ENCODE data around the gene GASK1A. TPM values are rescaled to one million over a fixed set of nuclear protein-coding genes. Genes with fewer than 3 reads are reported as not detected.

Gene GASK1A
- total and polyA plus RNA-seq, 2 donors (not counting 3 experiments of a cell fraction or from before 2014, with no cell fraction given): 0.04 TPM; not detected in 1

DNA sequence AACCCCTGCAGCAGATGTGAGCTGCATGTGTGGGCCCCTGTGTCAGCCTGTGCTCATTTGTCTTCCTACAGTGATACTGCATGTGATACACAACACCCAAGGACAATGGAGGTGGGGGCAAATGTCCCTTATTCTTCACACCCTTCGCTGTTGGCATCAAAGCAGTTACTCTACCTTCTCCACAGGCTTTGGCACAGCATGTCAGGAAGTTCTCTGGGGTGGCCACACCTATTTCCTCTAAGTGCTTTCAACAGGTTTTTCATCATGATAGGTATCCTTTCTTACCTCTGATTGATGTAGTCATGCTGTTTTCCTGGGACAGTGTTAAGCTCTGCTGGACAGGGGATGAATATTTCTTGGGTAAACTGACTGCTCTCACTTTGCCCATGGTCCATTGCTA is 43.6 kb upstream of the GASK1A start:
- H3K9me3 ChIP-seq (replicated peaks; ENCODE audit: control insufficient read depth, insufficient read depth, low read length): no peaks in the 10 kb centered on the region
- H3K4me2 ChIP-seq (ENCODE audit: insufficient read depth, low read length): no peak overlapping the region
- no peaks in the 10 kb centered on the region for H3K4me1 ChIP-seq (ENCODE audit: control insufficient read depth, extremely low read depth, insufficient read depth, low read length)
- FAIRE-seq (no peak), DNase-seq (ENCODE audit: low read depth, low spot score) (no peak)
- POLR2A ChIA-PET: no interaction called here
- H3K4me3 ChIP-seq (replicated peaks in 1 of 3; ENCODE audit: insufficient read depth in 1 of 3, low read depth in 1 of 3, low read length in 3 of 3): no peak overlapping the region
- intact Hi-C loops (cut with micrococcal nuclease): no loop called here
- no peaks in the 10 kb centered on the region for H3K79me2 ChIP-seq (ENCODE audit: control insufficient read depth, insufficient read depth, low read length)
- BruUV-seq (replicated peaks): no TSS peak
- H3K9ac ChIP-seq (replicated peaks; ENCODE audit: extremely low read depth, insufficient read depth, low read length): no peak overlapping the region
- H2AFZ ChIP-seq (ENCODE audit: low read depth, low read length): no peak overlapping the region
- CTCF ChIA-PET: no interaction called here
- H3K27me3 ChIP-seq (ENCODE audit: control insufficient read depth in 2 of 2, insufficient read depth in 2 of 2, low read length in 2 of 2): peaks cover 2 to 7% of the 10 kb centered on the region in 2 experiments
- no peaks in the 10 kb centered on the region for H4K20me1 ChIP-seq (replicated peaks; ENCODE audit: control insufficient read depth, extremely low read depth, insufficient read depth, low read length)
- H3K27ac ChIP-seq (ENCODE audit: insufficient read depth, low read depth, low read length): no peak overlapping the region
- no peaks in the 10 kb centered on the region for H3K9me1 ChIP-seq (replicated peaks; ENCODE audit: control insufficient read depth, extremely low read depth, insufficient read depth, low read length)
- dilution Hi-C loops (cut with MboI; ENCODE audit: extremely low pct_ligation_motif_present, low sequenced_read_pairs): no loop called here
- TF ChIP-seq FOS (IDR thresholded peaks at IDR 0.05; ENCODE audit: borderline replicate concordance, insufficient read depth, low read length) (no peak), POLR2AphosphoS5 (IDR thresholded peaks at IDR 0.05; ENCODE audit: insufficient read depth, low read depth, low read length) (no peak), POLR2A (IDR thresholded peaks at IDR 0.05; ENCODE audit: low read depth, low read length) (no peak), GATA2 (IDR thresholded peaks at IDR 0.05; ENCODE audit: insufficient read depth, insufficient read length, low read depth, low read length) (no peak), MYC (IDR thresholded peaks at IDR 0.05; ENCODE audit: low read depth, low read length) (no peak), JUN (IDR thresholded peaks at IDR 0.05; ENCODE audit: borderline replicate concordance, insufficient read depth, insufficient read length, low read depth) (no peak), EZH2 (IDR thresholded peaks at IDR 0.05; ENCODE audit: borderline replicate concordance, low read depth, low read length, severe bottlenecking) (no peak)
- TF ChIP-seq, protein P1, sequence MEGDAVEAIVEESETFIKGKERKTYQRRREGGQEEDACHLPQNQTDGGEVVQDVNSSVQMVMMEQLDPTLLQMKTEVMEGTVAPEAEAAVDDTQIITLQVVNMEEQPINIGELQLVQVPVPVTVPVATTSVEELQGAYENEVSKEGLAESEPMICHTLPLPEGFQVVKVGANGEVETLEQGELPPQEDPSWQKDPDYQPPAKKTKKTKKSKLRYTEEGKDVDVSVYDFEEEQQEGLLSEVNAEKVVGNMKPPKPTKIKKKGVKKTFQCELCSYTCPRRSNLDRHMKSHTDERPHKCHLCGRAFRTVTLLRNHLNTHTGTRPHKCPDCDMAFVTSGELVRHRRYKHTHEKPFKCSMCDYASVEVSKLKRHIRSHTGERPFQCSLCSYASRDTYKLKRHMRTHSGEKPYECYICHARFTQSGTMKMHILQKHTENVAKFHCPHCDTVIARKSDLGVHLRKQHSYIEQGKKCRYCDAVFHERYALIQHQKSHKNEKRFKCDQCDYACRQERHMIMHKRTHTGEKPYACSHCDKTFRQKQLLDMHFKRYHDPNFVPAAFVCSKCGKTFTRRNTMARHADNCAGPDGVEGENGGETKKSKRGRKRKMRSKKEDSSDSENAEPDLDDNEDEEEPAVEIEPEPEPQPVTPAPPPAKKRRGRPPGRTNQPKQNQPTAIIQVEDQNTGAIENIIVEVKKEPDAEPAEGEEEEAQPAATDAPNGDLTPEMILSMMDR (IDR thresholded peaks at IDR 0.05; ENCODE audit: extremely low read depth in 1 of 2, insufficient read depth in 1 of 2, low read depth in 1 of 2, low read length in 2 of 2): no peak
- TF ChIP-seq, protein P2, sequence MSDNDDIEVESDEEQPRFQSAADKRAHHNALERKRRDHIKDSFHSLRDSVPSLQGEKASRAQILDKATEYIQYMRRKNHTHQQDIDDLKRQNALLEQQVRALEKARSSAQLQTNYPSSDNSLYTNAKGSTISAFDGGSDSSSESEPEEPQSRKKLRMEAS (IDR thresholded peaks at IDR 0.05; ENCODE audit: insufficient read depth, insufficient read length): no peak
- no peaks in the 10 kb centered on the region for H3K36me3 ChIP-seq (ENCODE audit: control insufficient read depth in 2 of 2, extremely low read depth in 1 of 2, insufficient read depth in 2 of 2, low read length in 2 of 2)

Measured in endothelial cell of umbilical vein (primary cell).